Tibial artery (tissue), 4 donors: ENCODE results near the gene KCNJ12.

Source experiments
- DNase-seq, 2 donors: peaks; one replicate each; pipeline ENCODE4 v3.0.0-alpha.2; 2019
- H3K27ac ChIP-seq, 2 donors: fragments of 200-600 bp; sonication (generic) in 1 of 2; 1 replicate in 1 of 2; 2 replicates in 1 of 2; pipeline ENCODE4 v1.5.1; 2018 to 2019; ENCODE audit warnings: mild to moderate bottlenecking in 1 of 2
- H3K27me3 ChIP-seq, 2 donors: fragments of 200-600 bp; sonication (generic) in 1 of 2; one replicate each; pipeline versions ENCODE4 v1.5.1 to v1.6.0; 2016 to 2019
- H3K36me3 ChIP-seq, 3 donors: fragments of 200-600 bp; sonication (generic) in 2 of 3; one replicate each; pipeline ENCODE4 v1.5.1; 2016 to 2019; ENCODE audit warnings: mild to moderate bottlenecking in 2 of 3
- H3K4me1 ChIP-seq, 4 donors: fragments of 200-600 bp; sonication (generic) in 2 of 4; 1 replicate in 3 of 4; 2 replicates in 1 of 4; pipeline ENCODE4 v1.5.1; 2016 to 2019
- H3K4me3 ChIP-seq, 2 donors: fragments of 200-600 bp; sonication (generic) in 1 of 2; 1 replicate in 1 of 2; 2 replicates in 1 of 2; pipeline ENCODE4 v1.5.1; 2018 to 2019; ENCODE audit warnings: mild to moderate bottlenecking in 2 of 2
- H3K9me3 ChIP-seq, 3 donors: fragments of 200-600 bp; sonication (generic) in 1 of 3; one replicate each; pipeline ENCODE4 v1.5.1; 2016 to 2019
- CTCF ChIP-seq, 2 experiments: fragments of 200-600 bp in 1 of 2; fragments of 450-650 bp in 1 of 2; IDR thresholded peaks; one replicate each; pipeline ENCODE4 v1.5.1; 2017 to 2019; ENCODE audit warnings: antibody characterized with exemption in 2 of 2, mild to moderate bottlenecking in 1 of 2, moderate library complexity in 1 of 2
- intact Hi-C: fragments of 100-400 bp; cut with DNase I; formaldehyde crosslinking; loops from one replicate; pipeline ENCODE4 v1.15.0; 2023; ENCODE audit warnings: low total_unique reads

Gene KCNJ12

GRCh38 chr17:21354796-21355385 is 21.3 kb upstream of the KCNJ12 start:
- Histone ChIP-seq H3K9me3 (no peaks in the 10 kb centered on the region), H3K36me3 (no peaks in the 10 kb centered on the region), H3K4me3 (no peak overlapping the region), H3K27ac (no peak overlapping the region), H3K4me1 (no peaks in the 10 kb centered on the region), H3K27me3 (no peaks in the 10 kb centered on the region)
- intact Hi-C loops, result no loop called here
- TF ChIP-seq CTCF (IDR thresholded peaks at IDR 0.05), result no peak
- DNase-seq, result no peak

GRCh38 chr17:21355586-21355985 is 20.6 kb upstream of the KCNJ12 start:
- Histone ChIP-seq H3K36me3 (no peaks in the 10 kb centered on the region), H3K4me1 (no peaks in the 10 kb centered on the region), H3K27me3 (no peaks in the 10 kb centered on the region), H3K27ac (no peak overlapping the region), H3K9me3 (no peaks in the 10 kb centered on the region), H3K4me3 (no peak overlapping the region)
- no peak for DNase-seq
- intact Hi-C loops, result no loop called here
- TF ChIP-seq CTCF (IDR thresholded peaks at IDR 0.05), result no peak

DNA sequence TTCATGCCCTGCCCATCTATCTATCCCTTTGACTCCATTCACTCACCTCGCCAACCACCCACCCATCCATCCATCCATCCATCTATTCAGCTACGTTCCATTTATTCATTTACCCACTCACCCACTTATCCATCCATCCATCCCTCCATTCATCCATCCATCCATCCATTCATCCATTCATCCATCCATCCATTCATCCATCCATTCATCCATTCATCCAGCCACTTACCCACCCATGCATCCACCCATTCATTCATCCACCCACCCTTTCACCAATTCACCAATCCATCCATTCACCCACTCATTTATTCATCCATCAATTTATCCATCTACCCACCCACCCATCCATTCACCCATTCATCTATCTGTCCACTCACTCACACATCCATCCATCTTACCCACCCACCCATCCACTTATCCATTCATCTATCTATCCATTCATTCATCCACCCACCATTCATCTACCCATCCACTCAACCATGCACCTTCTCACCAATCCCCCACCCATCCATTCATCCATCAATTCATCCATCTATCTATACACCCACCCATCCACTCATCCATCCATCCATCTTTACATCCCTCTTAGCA is 19.5 kb upstream of the KCNJ12 start:
- Histone ChIP-seq H3K27me3 (no peaks in the 10 kb centered on the region), H3K36me3 (no peaks in the 10 kb centered on the region), H3K9me3 (no peaks in the 10 kb centered on the region), H3K4me1 (no peaks in the 10 kb centered on the region), H3K27ac (no peak overlapping the region), H3K4me3 (no peak overlapping the region)
- no peak for DNase-seq
- intact Hi-C loops, result no loop called here
- TF ChIP-seq CTCF (IDR thresholded peaks at IDR 0.05), result no peak

GRCh38 chr17:21357281-21357680 is 18.9 kb upstream of the KCNJ12 start:
- no peaks in the 10 kb centered on the region for H3K36me3 ChIP-seq
- intact Hi-C loops, result no loop called here
- H3K4me3 ChIP-seq, result no peak overlapping the region
- no peaks in the 10 kb centered on the region for H3K27me3 ChIP-seq
- H3K4me1 ChIP-seq, result no peaks in the 10 kb centered on the region
- no peak for DNase-seq
- no peak overlapping the region for H3K27ac ChIP-seq
- no peak for TF ChIP-seq CTCF (IDR thresholded peaks at IDR 0.05)
- H3K9me3 ChIP-seq, result no peaks in the 10 kb centered on the region

GRCh38 chr17:21357696-21358656 is 18.2 kb upstream of the KCNJ12 start:
- H3K36me3 ChIP-seq, result no peaks in the 10 kb centered on the region
- H3K9me3 ChIP-seq, result no peaks in the 10 kb centered on the region
- H3K27me3 ChIP-seq, result no peaks in the 10 kb centered on the region
- no peaks in the 10 kb centered on the region for H3K4me1 ChIP-seq
- no peak for DNase-seq
- intact Hi-C loops, result no loop called here
- TF ChIP-seq CTCF (IDR thresholded peaks at IDR 0.05), result no peak
- H3K27ac ChIP-seq, result no peak overlapping the region
- no peak overlapping the region for H3K4me3 ChIP-seq
